Kidney epithelial cell (primary cell): ENCODE results near the gene PSMC3IP. TPM values are rescaled to one million over a fixed set of nuclear protein-coding genes. Genes with fewer than 3 reads are reported as not detected.
"Not testable (repeated sequence)": the region's sequence is repeated elsewhere in the genome, so short reads cannot be mapped to it uniquely, and the experiment has no call there.

Experiments used
- DNase-seq: peaks from one replicate; pipeline ENCODE4 v3.0.0-alpha.2; 2010; ENCODE audit warnings: low read depth
- H3K27me3 ChIP-seq: 2 replicates; pipeline ENCODE4 v1.6.0; 2011; ENCODE audit warnings: low read length; ENCODE audit not compliant: control insufficient read depth, insufficient read depth
- H3K36me3 ChIP-seq: 2 replicates; pipeline ENCODE4 v1.5.1; 2011; ENCODE audit warnings: low read length; ENCODE audit not compliant: control insufficient read depth, insufficient read depth
- H3K4me3 ChIP-seq: 2 replicates; pipeline ENCODE4 v1.5.1; 2011; ENCODE audit warnings: low read depth, mild to moderate bottlenecking, control low read depth, low read length
- total RNA-seq: library from RNA; depleted of rRNA; stranded (reverse); fragments of >200 nt; gene quantifications from 2 replicates; pipeline ENCODE4 v1.2.3, GENCODE V29; 2015
- TF ChIP-seq, protein P1 (sequence below): IDR thresholded peaks from 2 replicates; pipeline ENCODE4 v1.5.1; 2011; ENCODE audit warnings: mild to moderate bottlenecking, moderate library complexity, low read length, control low read depth, inconsistent platforms; ENCODE audit not compliant: insufficient read depth, poor library complexity, severe bottlenecking

The PSMC3IP gene
- total RNA-seq, 1 donor from 2014 or later = 3.9 TPM

DNA sequence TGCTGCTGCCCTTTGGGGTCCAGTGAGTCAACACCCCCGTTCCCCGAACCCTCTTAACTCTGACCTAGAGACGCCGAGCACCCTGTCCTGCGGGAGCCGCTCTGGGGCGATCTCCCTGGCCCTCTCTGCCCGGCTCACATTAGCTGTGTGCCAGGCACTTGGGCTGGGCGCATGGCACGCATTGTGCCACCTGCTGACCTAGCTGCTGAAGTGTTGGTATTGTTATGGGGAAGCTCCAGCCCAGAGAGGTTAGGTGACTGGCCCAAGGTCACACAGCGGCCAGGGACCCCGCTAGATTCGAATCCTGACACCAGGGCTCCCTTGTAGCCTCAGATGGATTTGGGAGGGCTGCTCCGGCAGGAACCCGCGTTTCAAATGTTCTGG is 23.7 kb downstream of the PSMC3IP start:
- TF ChIP-seq, protein P1, sequence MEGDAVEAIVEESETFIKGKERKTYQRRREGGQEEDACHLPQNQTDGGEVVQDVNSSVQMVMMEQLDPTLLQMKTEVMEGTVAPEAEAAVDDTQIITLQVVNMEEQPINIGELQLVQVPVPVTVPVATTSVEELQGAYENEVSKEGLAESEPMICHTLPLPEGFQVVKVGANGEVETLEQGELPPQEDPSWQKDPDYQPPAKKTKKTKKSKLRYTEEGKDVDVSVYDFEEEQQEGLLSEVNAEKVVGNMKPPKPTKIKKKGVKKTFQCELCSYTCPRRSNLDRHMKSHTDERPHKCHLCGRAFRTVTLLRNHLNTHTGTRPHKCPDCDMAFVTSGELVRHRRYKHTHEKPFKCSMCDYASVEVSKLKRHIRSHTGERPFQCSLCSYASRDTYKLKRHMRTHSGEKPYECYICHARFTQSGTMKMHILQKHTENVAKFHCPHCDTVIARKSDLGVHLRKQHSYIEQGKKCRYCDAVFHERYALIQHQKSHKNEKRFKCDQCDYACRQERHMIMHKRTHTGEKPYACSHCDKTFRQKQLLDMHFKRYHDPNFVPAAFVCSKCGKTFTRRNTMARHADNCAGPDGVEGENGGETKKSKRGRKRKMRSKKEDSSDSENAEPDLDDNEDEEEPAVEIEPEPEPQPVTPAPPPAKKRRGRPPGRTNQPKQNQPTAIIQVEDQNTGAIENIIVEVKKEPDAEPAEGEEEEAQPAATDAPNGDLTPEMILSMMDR = peak; percentile 13
- H3K27me3 ChIP-seq = no peaks in the 10 kb centered on the region
- DNase-seq = no peak
- H3K4me3 ChIP-seq = peak overlapping the region; percentile 77
- H3K36me3 ChIP-seq = no peaks in the 10 kb centered on the region

DNA sequence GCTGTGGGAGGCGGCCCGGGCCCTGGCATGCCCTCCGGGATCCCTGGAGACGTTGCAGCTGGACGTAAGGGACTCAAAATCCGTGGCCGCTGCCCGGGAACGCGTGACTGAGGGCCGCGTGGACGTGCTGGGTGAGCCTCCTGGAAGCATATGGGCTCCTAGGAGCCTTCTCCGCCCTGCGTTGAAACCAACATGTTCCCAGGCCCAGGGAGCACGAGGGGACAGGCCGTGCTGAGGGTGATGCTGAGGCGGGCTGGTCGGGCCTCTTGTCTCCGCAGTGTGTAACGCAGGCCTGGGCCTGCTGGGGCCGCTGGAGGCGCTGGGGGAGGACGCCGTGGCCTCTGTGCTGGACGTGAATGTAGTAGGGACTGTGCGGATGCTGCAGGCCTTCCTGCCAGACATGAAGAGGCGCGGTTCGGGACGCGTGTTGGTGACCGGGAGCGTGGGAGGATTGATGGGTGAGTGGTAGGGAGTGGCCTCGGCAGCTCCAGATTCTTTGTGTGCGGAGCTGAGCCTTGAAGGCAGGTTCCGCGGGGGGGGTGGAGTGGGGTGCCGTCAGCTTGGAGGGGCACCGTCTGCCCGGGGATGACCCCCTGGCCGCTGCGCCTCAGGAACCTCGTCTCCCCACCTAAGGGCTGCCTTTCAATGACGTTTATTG is 24.2 kb downstream of the PSMC3IP start:
- DNase-seq = no peak
- H3K27me3 ChIP-seq = no peaks in the 10 kb centered on the region
- H3K4me3 ChIP-seq = peak overlapping the region; percentile 77
- TF ChIP-seq, protein P1 = peak; percentile 25
- no peaks in the 10 kb centered on the region for H3K36me3 ChIP-seq

DNA sequence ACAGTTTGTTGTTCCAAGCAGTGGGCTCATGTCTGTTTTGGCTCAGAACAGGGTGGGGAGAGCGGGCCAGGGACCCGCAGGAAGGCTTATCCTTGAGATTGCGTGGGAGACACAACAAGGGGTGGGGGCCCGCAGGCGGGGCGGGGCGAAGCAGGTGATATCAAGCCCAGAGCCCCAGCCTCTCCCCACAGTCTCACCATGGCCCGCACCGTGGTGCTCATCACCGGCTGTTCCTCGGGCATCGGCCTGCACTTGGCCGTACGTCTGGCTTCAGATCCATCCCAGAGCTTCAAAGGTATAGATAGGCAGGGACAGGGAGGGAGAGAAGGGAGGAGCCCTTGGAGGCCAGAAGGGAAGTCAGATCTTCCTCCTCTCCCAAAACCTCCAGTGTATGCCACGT is 24.8 kb downstream of the PSMC3IP start, which contains the start of gene HSD17B1:
HSD17B1 (plus strand) TSS at position 188 of the 400 bp plus-strand sequence; CDS start at position 199, 11 bp downstream.
- DNase-seq, H3K27me3 ChIP-seq, H3K36me3 ChIP-seq: not testable (repeated sequence)
- peak within 1 kb of the TSS; percentile 77 for H3K4me3 ChIP-seq

DNA sequence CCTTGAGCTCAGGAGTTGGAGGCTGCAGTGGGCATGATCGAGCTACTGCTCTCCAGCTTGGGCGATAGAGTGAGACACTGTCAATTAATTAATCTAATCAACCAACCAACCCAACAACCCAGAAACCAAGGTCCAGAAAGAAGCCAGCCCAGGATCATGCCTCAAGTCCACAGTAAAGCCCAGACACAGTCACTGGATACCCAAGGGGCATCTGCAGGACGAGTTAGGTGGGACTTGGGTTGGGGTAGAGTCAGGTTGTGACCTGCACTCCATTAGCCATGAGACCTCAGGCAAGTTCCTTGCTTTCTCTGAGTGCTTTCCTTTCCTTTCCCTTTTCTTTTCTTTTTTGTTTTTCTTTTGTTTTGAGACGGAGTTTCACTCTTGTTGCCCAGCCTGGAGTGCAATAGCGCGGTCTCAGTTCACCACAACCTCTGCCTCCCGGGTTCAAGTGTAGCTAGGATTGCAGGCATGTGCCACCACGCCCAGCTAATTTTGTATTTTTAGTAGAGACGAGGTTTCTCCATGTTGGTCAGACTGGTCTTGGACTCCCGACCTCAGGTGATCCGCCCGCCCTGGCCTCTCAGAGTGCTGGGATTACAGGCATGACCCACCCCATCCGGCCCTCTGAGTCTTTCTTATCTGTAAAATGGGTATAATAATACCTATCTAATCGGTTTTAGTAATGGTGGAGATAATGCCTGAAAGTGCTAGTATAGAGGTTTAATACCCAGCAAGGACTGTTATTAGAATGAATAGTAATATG is 28.4 kb downstream of the PSMC3IP start:
- no peak for DNase-seq
- Histone ChIP-seq H3K36me3 (no peaks in the 10 kb centered on the region), H3K4me3 (peak overlapping the region; percentile 52), H3K27me3 (no peaks in the 10 kb centered on the region)
- TF ChIP-seq, protein P1 = no peak

DNA sequence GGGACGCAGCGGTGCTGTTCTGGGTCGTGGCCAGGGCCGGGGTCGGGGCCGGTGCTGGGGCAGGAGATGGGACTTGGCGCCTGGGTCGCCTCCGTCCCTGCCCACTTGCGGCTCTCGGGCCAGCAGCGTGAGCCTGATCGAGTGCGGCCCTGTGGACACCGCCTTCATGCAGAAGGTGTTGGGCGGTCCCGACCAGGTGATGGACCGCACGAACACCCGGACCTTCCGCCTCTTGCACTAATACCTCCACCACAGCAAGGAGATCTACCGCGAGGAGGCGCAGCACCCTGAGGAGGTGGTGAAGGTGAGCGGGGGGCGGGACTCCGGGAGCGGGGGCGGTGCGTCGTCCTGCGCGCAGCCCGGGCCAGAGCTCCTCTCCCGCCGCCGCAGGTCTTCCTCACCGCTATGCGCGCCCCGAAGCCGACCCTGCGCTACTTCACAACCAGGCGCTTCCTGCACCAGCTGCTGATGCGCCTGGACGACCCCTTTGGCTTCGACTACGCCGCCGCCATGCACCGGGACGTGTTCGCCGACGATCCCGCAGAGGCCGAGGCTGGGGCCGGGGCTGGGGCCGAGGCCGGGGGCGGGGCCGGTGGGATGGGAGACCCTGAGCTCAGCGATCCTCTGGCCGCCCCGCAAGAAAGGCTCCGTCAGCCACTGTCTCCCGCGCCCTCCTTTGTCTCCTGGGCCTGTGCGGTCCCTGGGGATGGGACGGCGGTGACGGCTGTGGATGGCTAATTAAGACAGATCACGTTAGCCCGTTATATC is 29.3 kb downstream of the PSMC3IP start:
- Histone ChIP-seq H3K36me3 (no peaks in the 10 kb centered on the region), H3K4me3 (peak overlapping the region; percentile 52), H3K27me3 (no peaks in the 10 kb centered on the region)
- DNase-seq = no peak
- TF ChIP-seq, protein P1 = peak; percentile 70

DNA sequence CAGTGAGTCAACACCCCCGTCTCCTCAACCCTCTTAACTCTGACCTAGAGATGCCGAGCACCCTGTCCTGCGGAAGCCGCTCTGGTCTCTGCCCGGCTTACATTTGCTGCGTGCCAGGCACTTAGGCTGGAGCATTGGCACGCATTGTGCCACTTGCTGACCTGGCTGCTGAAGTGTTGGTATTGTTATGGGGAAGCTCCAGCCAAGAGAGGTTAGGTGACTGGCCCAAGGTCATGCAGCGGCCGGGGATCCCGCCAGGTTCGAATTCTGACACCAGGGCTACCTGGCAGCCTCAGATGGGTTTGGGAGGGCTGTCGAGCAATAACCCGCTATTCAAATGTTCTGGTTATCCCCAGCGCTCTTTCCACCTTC is 29.8 kb downstream of the PSMC3IP start:
- Histone ChIP-seq H3K4me3 (no peak overlapping the region), H3K36me3 (peaks cover under 1% of the 10 kb centered on the region), H3K27me3 (no peaks in the 10 kb centered on the region)
- no peak for DNase-seq
- TF ChIP-seq, protein P1 = no peak
